Measurements from ENCODE around the gene ATP6V0B. TPM values are rescaled to one million over a fixed set of nuclear protein-coding genes. Genes with fewer than 3 reads are reported as not detected.
A peak's percentile ranks its signal among the peaks of the same experiment; 100 is the strongest.

ATP6V0B gene
- polyA plus RNA-seq, 2 of the 4 experiments (the other 2 are of a cell fraction) = 97.0 to 101 TPM

- Histone ChIP-seq H3K4me1 (peaks cover 51% of the 10 kb centered on the region), H3K4me2 (no peak overlapping the region), H3K9me3 (no peaks in the 10 kb centered on the region), H3K27ac (peak overlapping the region in 1 of 2 experiments; percentile 92; a peak in 3 of 6 replicates), H3K4me3 (no peak overlapping the region)
- ATAC-seq = no peak
- no peak for FAIRE-seq
- POLR2A ChIA-PET = no interaction called here
- TF ChIP-seq FOSB (CRISPR knock-in tag; IDR thresholded peaks at IDR 0.05) = no peak
- TF ChIP-seq NFE2L2 (conservative IDR thresholded peaks at IDR 0.05; ENCODE audit: low read length) = no peak
- TF ChIP-seq TP53 (CRISPR knock-in tag; IDR thresholded peaks at IDR 0.05) = no peak
- CTCF ChIA-PET = interaction anchor here (0.6 to 16.9 kb wide), 3 partner anchors 34 to 167 kb away, joined by 4 to 243 read pairs (median 4); no protein-coding TSS in a partner anchor
- 86% methylated on average over 11 of the region's 13 CpGs for WGBS (ENCODE audit: missing lambda C conversion rate)
- no peak for DNase-seq (ENCODE audit: low read depth in 1 of 2, low spot score in 1 of 2)
Measured at GRCh38 chr1:43931711-43932660, 42.8 kb upstream of the ATP6V0B start.

- DNase-seq (ENCODE audit: low read depth in 1 of 2, low spot score in 1 of 2) (no peak), FAIRE-seq (no peak), ATAC-seq (no peak)
- POLR2A ChIA-PET = no interaction called here
- Histone ChIP-seq H3K4me2 (no peak overlapping the region), H3K4me3 (no peak overlapping the region), H3K9me3 (no peaks in the 10 kb centered on the region), H3K27ac (peak overlapping the region; percentile 17 to 92; a peak in 3 of 6 replicates), H3K4me1 (peaks cover 60% of the 10 kb centered on the region)
- TF ChIP-seq REST (IDR thresholded peaks at IDR 0.05) (no peak), FOXS1 (CRISPR knock-in tag; IDR thresholded peaks at IDR 0.05) (no peak), MYC (IDR thresholded peaks at IDR 0.05; ENCODE audit: borderline replicate concordance, low read length) (no peak), MAX (IDR thresholded peaks at IDR 0.05) (no peak), CBX8 (IDR thresholded peaks at IDR 0.05) (no peak), RNF2 (IDR thresholded peaks at IDR 0.05; ENCODE audit: borderline replicate concordance, low read depth) (no peak), HMGXB4 (CRISPR knock-in tag; IDR thresholded peaks at IDR 0.05; ENCODE audit: borderline replicate concordance) (no peak), KDM5A (IDR thresholded peaks at IDR 0.05) (no peak), FOSB (CRISPR knock-in tag; IDR thresholded peaks at IDR 0.05) (no peak), CBX2 (IDR thresholded peaks at IDR 0.05; ENCODE audit: borderline replicate concordance, low read depth) (no peak), HDAC2 (IDR thresholded peaks at IDR 0.05) (no peak), HES2 (IDR thresholded peaks at IDR 0.05) (no peak), BHLHE40 (IDR thresholded peaks at IDR 0.05; ENCODE audit: low read depth, low read length) (no peak), SREBF2 (IDR thresholded peaks at IDR 0.05) (no peak), USF2 (IDR thresholded peaks at IDR 0.05) (no peak)
- CTCF ChIA-PET = interaction anchor here (1.4 to 16.9 kb wide), 4 partner anchors 11 to 168 kb away, joined by 4 to 243 read pairs (median 28); no protein-coding TSS in a partner anchor
- WGBS (ENCODE audit: missing lambda C conversion rate) = 87% methylated on average over 7 of the region's 8 CpGs
Measured at GRCh38 chr1:43932786-43933385, 41.9 kb upstream of the ATP6V0B start.

All from A549 (cell line).